HL-60 (cell line): ENCODE results near the gene RPL19.

Experiments
- DNase-seq, 2 experiments: peaks; one replicate each; pipeline ENCODE4 v3.0.0-alpha.2; 2010 to 2020; ENCODE audit warnings: low read depth in 1 of 2, low spot score in 1 of 2
- H3K27ac ChIP-seq: fragments of 250-450 bp; sonication (Bioruptor Pico); replicated peaks from 2 replicates; pipeline ENCODE4 v1.5.1; 2020; ENCODE audit warnings: mild to moderate bottlenecking, moderate library complexity
- H3K27me3 ChIP-seq: fragments of 250-450 bp; sonication (Bioruptor Pico); 2 replicates; pipeline ENCODE4 v1.5.1; 2021; ENCODE audit warnings: mild to moderate bottlenecking, moderate library complexity; ENCODE audit not compliant: insufficient read depth, poor library complexity, severe bottlenecking
- H3K4me3 ChIP-seq: replicated peaks from 2 replicates; pipeline ENCODE4 v1.5.1; 2011; ENCODE audit warnings: mild to moderate bottlenecking, control low read depth, low read length; ENCODE audit not compliant: insufficient read depth
- GABPA ChIP-seq: IDR thresholded peaks from 2 replicates; pipeline ENCODE4 v1.6.1; 2012; ENCODE audit warnings: low read depth
- POLR2AphosphoS5 ChIP-seq: IDR thresholded peaks from 2 replicates; pipeline ENCODE4 v1.6.1; 2012; ENCODE audit warnings: low read depth
- SPI1 ChIP-seq: IDR thresholded peaks from 2 replicates; pipeline ENCODE4 v1.6.1; 2012; ENCODE audit warnings: low read depth, mild to moderate bottlenecking, borderline replicate concordance
- TF ChIP-seq, protein P1 (sequence below): IDR thresholded peaks from one replicate; pipeline ENCODE4 v1.5.1; 2011; ENCODE audit warnings: low read length, control low read depth, inconsistent platforms; ENCODE audit not compliant: insufficient read depth
- TF ChIP-seq, protein P2 (sequence below): IDR thresholded peaks from 2 replicates; pipeline ENCODE4 v1.6.1; 2012; ENCODE audit warnings: low read depth; ENCODE audit not compliant: insufficient replicate concordance

Gene RPL19

DNA sequence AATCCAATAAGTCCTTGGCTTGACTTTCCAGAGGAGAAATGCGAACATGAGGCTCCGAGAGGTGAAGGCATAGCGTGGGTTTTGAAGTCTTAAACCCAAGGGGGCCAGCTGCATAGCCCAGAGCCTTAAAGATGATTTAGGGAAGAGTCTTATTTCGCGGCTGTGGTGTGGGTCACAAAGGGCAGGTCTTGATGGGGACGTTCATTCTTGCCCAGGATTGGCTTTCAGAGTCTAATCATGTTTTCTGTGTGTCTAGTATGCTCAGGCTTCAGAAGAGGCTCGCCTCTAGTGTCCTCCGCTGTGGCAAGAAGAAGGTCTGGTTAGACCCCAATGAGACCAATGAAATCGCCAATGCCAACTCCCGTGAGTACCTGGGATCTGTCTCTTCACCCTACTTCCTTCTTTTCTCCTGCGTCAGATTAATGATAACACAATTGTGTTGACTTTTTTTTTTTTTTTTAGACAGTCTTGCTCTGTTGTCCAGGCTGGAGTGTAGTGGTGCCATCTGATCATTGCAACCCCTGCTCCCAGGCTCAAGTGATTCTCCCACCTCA is 951 bp downstream of the RPL19 start:
- TF ChIP-seq, protein P1, sequence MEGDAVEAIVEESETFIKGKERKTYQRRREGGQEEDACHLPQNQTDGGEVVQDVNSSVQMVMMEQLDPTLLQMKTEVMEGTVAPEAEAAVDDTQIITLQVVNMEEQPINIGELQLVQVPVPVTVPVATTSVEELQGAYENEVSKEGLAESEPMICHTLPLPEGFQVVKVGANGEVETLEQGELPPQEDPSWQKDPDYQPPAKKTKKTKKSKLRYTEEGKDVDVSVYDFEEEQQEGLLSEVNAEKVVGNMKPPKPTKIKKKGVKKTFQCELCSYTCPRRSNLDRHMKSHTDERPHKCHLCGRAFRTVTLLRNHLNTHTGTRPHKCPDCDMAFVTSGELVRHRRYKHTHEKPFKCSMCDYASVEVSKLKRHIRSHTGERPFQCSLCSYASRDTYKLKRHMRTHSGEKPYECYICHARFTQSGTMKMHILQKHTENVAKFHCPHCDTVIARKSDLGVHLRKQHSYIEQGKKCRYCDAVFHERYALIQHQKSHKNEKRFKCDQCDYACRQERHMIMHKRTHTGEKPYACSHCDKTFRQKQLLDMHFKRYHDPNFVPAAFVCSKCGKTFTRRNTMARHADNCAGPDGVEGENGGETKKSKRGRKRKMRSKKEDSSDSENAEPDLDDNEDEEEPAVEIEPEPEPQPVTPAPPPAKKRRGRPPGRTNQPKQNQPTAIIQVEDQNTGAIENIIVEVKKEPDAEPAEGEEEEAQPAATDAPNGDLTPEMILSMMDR, result no peak
- TF ChIP-seq SPI1 (peak; percentile 16; the same call in 1 of the 2 replicates), POLR2AphosphoS5 (peak; percentile 30; the same call in 1 of the 2 replicates)
- H3K27me3 ChIP-seq, result peaks cover 15% of the 10 kb centered on the region
- DNase-seq, result peak in 1 of 2 experiments; percentile 39
- peak overlapping the region; percentile 77 for H3K4me3 ChIP-seq
- H3K27ac ChIP-seq, result peak overlapping the region; percentile 100

DNA sequence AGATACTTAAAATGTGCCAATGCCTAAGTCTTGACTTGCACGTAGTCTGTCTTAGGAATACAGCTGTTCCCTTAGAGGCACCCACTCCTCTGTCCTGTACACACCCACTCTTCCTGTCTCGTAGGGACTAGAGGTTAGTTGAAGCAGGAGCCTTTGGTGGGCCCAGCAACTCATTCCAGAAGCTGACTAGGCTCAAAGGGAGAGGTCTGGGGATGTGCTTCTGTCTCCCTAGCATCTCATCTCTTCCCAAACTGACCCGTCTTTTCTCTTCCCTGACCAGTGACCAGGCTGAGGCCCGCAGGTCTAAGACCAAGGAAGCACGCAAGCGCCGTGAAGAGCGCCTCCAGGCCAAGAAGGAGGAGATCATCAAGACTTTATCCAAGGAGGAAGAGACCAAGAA is 4.2 kb downstream of the RPL19 start:
- Histone ChIP-seq H3K27ac (no peak overlapping the region), H3K27me3 (no peaks in the 10 kb centered on the region), H3K4me3 (no peak overlapping the region)
- no peak for DNase-seq
- TF ChIP-seq, protein P1, result no peak
- TF ChIP-seq, protein P2, sequence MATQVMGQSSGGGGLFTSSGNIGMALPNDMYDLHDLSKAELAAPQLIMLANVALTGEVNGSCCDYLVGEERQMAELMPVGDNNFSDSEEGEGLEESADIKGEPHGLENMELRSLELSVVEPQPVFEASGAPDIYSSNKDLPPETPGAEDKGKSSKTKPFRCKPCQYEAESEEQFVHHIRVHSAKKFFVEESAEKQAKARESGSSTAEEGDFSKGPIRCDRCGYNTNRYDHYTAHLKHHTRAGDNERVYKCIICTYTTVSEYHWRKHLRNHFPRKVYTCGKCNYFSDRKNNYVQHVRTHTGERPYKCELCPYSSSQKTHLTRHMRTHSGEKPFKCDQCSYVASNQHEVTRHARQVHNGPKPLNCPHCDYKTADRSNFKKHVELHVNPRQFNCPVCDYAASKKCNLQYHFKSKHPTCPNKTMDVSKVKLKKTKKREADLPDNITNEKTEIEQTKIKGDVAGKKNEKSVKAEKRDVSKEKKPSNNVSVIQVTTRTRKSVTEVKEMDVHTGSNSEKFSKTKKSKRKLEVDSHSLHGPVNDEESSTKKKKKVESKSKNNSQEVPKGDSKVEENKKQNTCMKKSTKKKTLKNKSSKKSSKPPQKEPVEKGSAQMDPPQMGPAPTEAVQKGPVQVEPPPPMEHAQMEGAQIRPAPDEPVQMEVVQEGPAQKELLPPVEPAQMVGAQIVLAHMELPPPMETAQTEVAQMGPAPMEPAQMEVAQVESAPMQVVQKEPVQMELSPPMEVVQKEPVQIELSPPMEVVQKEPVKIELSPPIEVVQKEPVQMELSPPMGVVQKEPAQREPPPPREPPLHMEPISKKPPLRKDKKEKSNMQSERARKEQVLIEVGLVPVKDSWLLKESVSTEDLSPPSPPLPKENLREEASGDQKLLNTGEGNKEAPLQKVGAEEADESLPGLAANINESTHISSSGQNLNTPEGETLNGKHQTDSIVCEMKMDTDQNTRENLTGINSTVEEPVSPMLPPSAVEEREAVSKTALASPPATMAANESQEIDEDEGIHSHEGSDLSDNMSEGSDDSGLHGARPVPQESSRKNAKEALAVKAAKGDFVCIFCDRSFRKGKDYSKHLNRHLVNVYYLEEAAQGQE, result no peak
- no peak for TF ChIP-seq POLR2AphosphoS5
- no peak for TF ChIP-seq SPI1
- no peak for TF ChIP-seq GABPA

DNA sequence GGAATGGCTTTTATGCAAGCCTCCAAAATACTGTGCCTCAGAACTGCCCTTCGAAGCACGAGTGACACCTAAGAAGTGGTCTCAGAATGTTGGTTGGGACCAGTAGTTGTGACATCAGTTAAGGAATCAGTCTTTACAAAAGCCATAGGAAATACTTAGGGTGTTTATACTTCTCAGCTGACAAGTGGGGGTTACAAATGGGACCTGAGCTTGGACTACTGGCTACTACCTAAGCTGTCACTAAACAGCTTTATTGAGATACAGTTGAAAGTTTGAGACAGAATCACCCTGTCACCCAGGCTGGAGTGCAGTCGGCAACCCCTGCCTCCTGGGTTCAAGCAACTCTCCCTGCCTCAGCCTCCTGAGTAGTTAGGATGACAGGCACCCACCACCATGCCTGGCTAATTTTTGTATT is 5.0 kb downstream of the RPL19 start:
- H3K27ac ChIP-seq, result no peak overlapping the region
- DNase-seq, result no peak
- no peaks in the 10 kb centered on the region for H3K27me3 ChIP-seq
- H3K4me3 ChIP-seq, result no peak overlapping the region
- TF ChIP-seq, protein P2, result no peak
- peak; percentile 60 for TF ChIP-seq POLR2AphosphoS5

DNA sequence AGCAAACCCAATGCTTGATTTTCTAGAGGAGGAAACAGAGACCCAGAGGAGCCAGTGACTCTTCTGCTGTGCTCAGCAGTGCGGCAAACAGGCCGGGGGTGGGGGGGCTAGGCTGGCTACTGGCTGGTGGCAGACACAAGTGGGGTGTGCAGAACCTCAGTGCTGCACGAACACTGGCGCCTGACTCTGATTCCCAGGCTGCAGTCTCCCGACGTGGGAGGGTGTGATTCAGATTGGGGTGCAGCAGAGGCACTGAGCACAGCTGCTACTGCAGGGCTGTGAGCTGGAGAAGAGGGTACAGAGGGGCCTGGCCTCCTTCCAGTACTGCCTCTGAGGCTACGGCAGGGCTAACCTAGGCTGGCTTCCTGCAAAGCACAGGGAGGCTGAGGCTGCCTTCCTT is 8.1 kb downstream of the RPL19 start:
- H3K27me3 ChIP-seq, result no peaks in the 10 kb centered on the region
- no peak overlapping the region for H3K4me3 ChIP-seq
- TF ChIP-seq, protein P2, result no peak
- TF ChIP-seq POLR2AphosphoS5, result no peak
- TF ChIP-seq SPI1, result no peak
- TF ChIP-seq, protein P1, result no peak
- no peak for TF ChIP-seq GABPA
- H3K27ac ChIP-seq, result no peak overlapping the region
- DNase-seq, result no peak
